Measurements from ENCODE around the gene TSPAN11. TPM values are rescaled to one million over a fixed set of nuclear protein-coding genes. Genes with fewer than 3 reads are reported as not detected.

TSPAN11 gene
- total and polyA plus RNA-seq, 2 of the 4 experiments (the other 2 are of a cell fraction), result 0.18 to 0.26 TPM

- no peak overlapping the region for H4K5ac ChIP-seq (ENCODE audit: low read depth, low read length)
- no peak overlapping the region for H3K56ac ChIP-seq (ENCODE audit: extremely low read depth, insufficient read depth, low read length)
- no TSS peak for BruUV-seq (replicated peaks)
- no peak overlapping the region for H2BK5ac ChIP-seq (ENCODE audit: low read depth, low read length, poor library complexity, severe bottlenecking)
- H3K9me1 ChIP-seq (ENCODE audit: insufficient read depth, low read length), result no peaks in the 10 kb centered on the region; the same call in 1 of the 2 replicates
- H3K27ac ChIP-seq (ENCODE audit: insufficient read depth, low read length), result no peak overlapping the region
- POLR2A ChIA-PET (ENCODE audit: unreplicated experiment), result no interaction called here
- no peaks in the 10 kb centered on the region for H3K9me3 ChIP-seq (ENCODE audit: control insufficient read depth, insufficient read depth, low read length)
- H3K4ac ChIP-seq (ENCODE audit: low read depth, low read length), result no peak overlapping the region
- H2AK9ac ChIP-seq (replicated peaks; ENCODE audit: low read depth, low read length, poor library complexity), result no peak overlapping the region
- in situ Hi-C loops (cut with MboI; ENCODE audit: low sequenced_read_pairs) (no loop called here), dilution Hi-C loops (cut with HindIII; ENCODE audit: low sequenced_read_pairs, unreplicated experiment) (no loop called here), intact Hi-C loops (cut with micrococcal nuclease) (no loop called here)
- H3K23ac ChIP-seq (ENCODE audit: low read depth, low read length), result no peak overlapping the region
- no peak overlapping the region for H2BK20ac ChIP-seq (ENCODE audit: low read depth, low read length)
- H2BK15ac ChIP-seq (ENCODE audit: low read depth, low read length), result no peak overlapping the region
- H2AFZ ChIP-seq (replicated peaks; ENCODE audit: low read length, poor library complexity), result no peak overlapping the region
- no peak overlapping the region for H4K91ac ChIP-seq (ENCODE audit: insufficient read depth, low read depth, low read length)
- peaks cover 13% of the 10 kb centered on the region; the same call in 1 of the 2 replicates for H3K27me3 ChIP-seq (ENCODE audit: control insufficient read depth, insufficient read depth, low read length)
- no peak overlapping the region for H3K14ac ChIP-seq (replicated peaks; ENCODE audit: low read depth, low read length)
- no peaks in the 10 kb centered on the region for H3K79me1 ChIP-seq (ENCODE audit: low read depth in 1 of 2, low read length in 2 of 2)
- H3K4me1 ChIP-seq (ENCODE audit: control insufficient read depth, insufficient read depth, low read length), result peaks cover 3% of the 10 kb centered on the region; the same call in 1 of the 2 replicates
- no peak overlapping the region for H3K4me3 ChIP-seq (ENCODE audit: insufficient read depth, low read depth, low read length)
- H3K18ac ChIP-seq (ENCODE audit: low read depth, low read length), result no peak overlapping the region
- H3K4me2 ChIP-seq (ENCODE audit: low read depth, low read length), result no peak overlapping the region
- no peak overlapping the region for H2BK120ac ChIP-seq (ENCODE audit: low read depth, low read length)
- no peaks in the 10 kb centered on the region for H4K20me1 ChIP-seq (ENCODE audit: insufficient read depth, low read length)
- DNase-seq (no peak), ATAC-seq (ENCODE audit: low read depth) (no peak)
- H3K9ac ChIP-seq (ENCODE audit: low read depth, low read length), result no peak overlapping the region
- 75% methylated on average over 4 of the region's 12 CpGs; no CpG with 5 or more reads in 1 of the 2 experiments for WGBS, 2 experiments (ENCODE audit: extremely low coverage in 2 of 2, insufficient read length in 1 of 2)
- no peak overlapping the region for H2AK5ac ChIP-seq (ENCODE audit: low read depth, low read length)
- CTCF ChIA-PET, result no interaction called here
- no peaks in the 10 kb centered on the region for H3K36me3 ChIP-seq (ENCODE audit: control insufficient read depth, insufficient read depth, low read length)
- H4K8ac ChIP-seq (ENCODE audit: low read depth in 2 of 2, low read length in 2 of 2), result no peak overlapping the region
- TF ChIP-seq CEBPB (IDR thresholded peaks at IDR 0.05; ENCODE audit: low read depth, low read length) (no peak), SMC3 (IDR thresholded peaks at IDR 0.05; ENCODE audit: low read depth, low read length) (no peak), RCOR1 (IDR thresholded peaks at IDR 0.05; ENCODE audit: insufficient replicate concordance, low read length) (no peak), ELK1 (IDR thresholded peaks at IDR 0.05; ENCODE audit: borderline replicate concordance, low read depth, low read length) (no peak), CHD1 (IDR thresholded peaks at IDR 0.05; ENCODE audit: low read depth, low read length) (no peak), MAFK (IDR thresholded peaks at IDR 0.05; ENCODE audit: low read depth, low read length) (no peak), POLR2A (IDR thresholded peaks at IDR 0.05; ENCODE audit: low read depth, low read length) (no peak), MAZ (IDR thresholded peaks at IDR 0.05; ENCODE audit: borderline replicate concordance, low read depth, low read length) (no peak), RAD21 (IDR thresholded peaks at IDR 0.05; ENCODE audit: low read length) (no peak), FOS (IDR thresholded peaks at IDR 0.05; ENCODE audit: low read depth, low read length) (no peak), NFE2L2 (IDR thresholded peaks at IDR 0.05; ENCODE audit: low read depth, low read length) (no peak), MXI1 (IDR thresholded peaks at IDR 0.05; ENCODE audit: borderline replicate concordance, low read depth, low read length) (no peak), BHLHE40 (IDR thresholded peaks at IDR 0.05; ENCODE audit: low read depth, low read length) (no peak), RFX5 (IDR thresholded peaks at IDR 0.05; ENCODE audit: low read depth, low read length) (no peak)
- TF ChIP-seq, protein P1, sequence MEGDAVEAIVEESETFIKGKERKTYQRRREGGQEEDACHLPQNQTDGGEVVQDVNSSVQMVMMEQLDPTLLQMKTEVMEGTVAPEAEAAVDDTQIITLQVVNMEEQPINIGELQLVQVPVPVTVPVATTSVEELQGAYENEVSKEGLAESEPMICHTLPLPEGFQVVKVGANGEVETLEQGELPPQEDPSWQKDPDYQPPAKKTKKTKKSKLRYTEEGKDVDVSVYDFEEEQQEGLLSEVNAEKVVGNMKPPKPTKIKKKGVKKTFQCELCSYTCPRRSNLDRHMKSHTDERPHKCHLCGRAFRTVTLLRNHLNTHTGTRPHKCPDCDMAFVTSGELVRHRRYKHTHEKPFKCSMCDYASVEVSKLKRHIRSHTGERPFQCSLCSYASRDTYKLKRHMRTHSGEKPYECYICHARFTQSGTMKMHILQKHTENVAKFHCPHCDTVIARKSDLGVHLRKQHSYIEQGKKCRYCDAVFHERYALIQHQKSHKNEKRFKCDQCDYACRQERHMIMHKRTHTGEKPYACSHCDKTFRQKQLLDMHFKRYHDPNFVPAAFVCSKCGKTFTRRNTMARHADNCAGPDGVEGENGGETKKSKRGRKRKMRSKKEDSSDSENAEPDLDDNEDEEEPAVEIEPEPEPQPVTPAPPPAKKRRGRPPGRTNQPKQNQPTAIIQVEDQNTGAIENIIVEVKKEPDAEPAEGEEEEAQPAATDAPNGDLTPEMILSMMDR (conservative IDR thresholded peaks at IDR 0.05; ENCODE audit: low read depth, low read length), result no peak
Observed at GRCh38 chr12:30928356-30929244, 2.1 kb downstream of the TSPAN11 start.

Data from IMR-90 (cell line).